HEK293 (cell line): ENCODE measurements around the gene ABLIM2.

Source experiments
- CTCF ChIA-PET: fragments of 350-600 bp; formaldehyde crosslinking; extraction: SDS; loops from one replicate; lab custom pipeline; 2021; ENCODE audit warnings: antibody characterized with exemption; lab: Yijun Ruan, JAX
- POLR2A ChIA-PET: fragments of 300-600 bp; formaldehyde crosslinking; extraction: SDS; loops from one replicate; lab custom pipeline; 2020; ENCODE audit warnings: antibody characterized with exemption, inconsistent platforms; lab: Yijun Ruan, JAX
- H3K27ac ChIP-seq: fragments of 200-500 bp; sonication (Bioruptor generic); 2 replicates; pipeline ENCODE4 v1.5.1; 2014; ENCODE audit warnings: low read depth, low read length, control low read depth, inconsistent platforms; ENCODE audit errors: extremely low read depth
- H3K36me3 ChIP-seq, 2 experiments: fragments of 200-500 bp in 1 of 2; sonication (Bioruptor generic) in 1 of 2; 1 replicate in 1 of 2; 2 replicates in 1 of 2; pipeline ENCODE4 v1.5.1; 2014 to 2017; ENCODE audit warnings: inconsistent platforms in 2 of 2, low read length in 2 of 2; ENCODE audit not compliant: control insufficient read depth in 2 of 2, insufficient read depth in 1 of 2
- H3K4me1 ChIP-seq: fragments of 200-500 bp; sonication (Bioruptor generic); 2 replicates; pipeline ENCODE4 v1.5.1; 2014; ENCODE audit warnings: mild to moderate bottlenecking, low read length, inconsistent platforms; ENCODE audit not compliant: control insufficient read depth, insufficient read depth
- H3K4me3 ChIP-seq: 2 replicates; pipeline ENCODE4 v1.5.1; 2011; ENCODE audit warnings: low read depth, mild to moderate bottlenecking, control low read depth, low read length, moderate library complexity
- H3K9me3 ChIP-seq: fragments of 200-500 bp; sonication (Bioruptor generic); 2 replicates; pipeline ENCODE4 v1.5.1; 2014; ENCODE audit warnings: low read depth, low read length, inconsistent platforms; ENCODE audit not compliant: control insufficient read depth, insufficient read depth
- GFI1B ChIP-seq: fragments of 450-650 bp; formaldehyde crosslinking; IDR thresholded peaks from 2 replicates; pipeline ENCODE4 v1.5.1; 2016; ENCODE audit warnings: missing biosample characterization, missing genetic modification characterization
- KLF10 ChIP-seq: fragments of 450-650 bp; IDR thresholded peaks from 2 replicates; pipeline ENCODE4 v1.5.1; 2018; ENCODE audit warnings: missing biosample characterization, mild to moderate bottlenecking, missing genetic modification characterization
- YY1 ChIP-seq: fragments of 450-650 bp; formaldehyde crosslinking; IDR thresholded peaks from 2 replicates; pipeline ENCODE4 v1.5.1; 2018; ENCODE audit warnings: missing biosample characterization, missing genetic modification characterization
- ZBTB7A ChIP-seq: fragments of 450-650 bp; formaldehyde crosslinking; IDR thresholded peaks from 2 replicates; pipeline ENCODE4 v1.5.1; 2016; ENCODE audit warnings: low read depth, missing biosample characterization, missing genetic modification characterization
- ZNF121 ChIP-seq: fragments of 450-650 bp; formaldehyde crosslinking; IDR thresholded peaks from 2 replicates; pipeline ENCODE4 v1.5.1; 2016; ENCODE audit warnings: missing biosample characterization, missing genetic modification characterization
- ZNF132 ChIP-seq: fragments of 450-650 bp; formaldehyde crosslinking; IDR thresholded peaks from 2 replicates; pipeline ENCODE4 v1.5.1; 2017; ENCODE audit warnings: missing biosample characterization, missing genetic modification characterization, borderline replicate concordance
- ZNF221 ChIP-seq: fragments of 450-650 bp; formaldehyde crosslinking; IDR thresholded peaks from 2 replicates; pipeline ENCODE4 v1.5.1; 2017; ENCODE audit warnings: missing biosample characterization, missing genetic modification characterization, borderline replicate concordance
- ZNF274 ChIP-seq, 2 experiments: fragments of 200-500 bp in 1 of 2; fragments of 450-650 bp in 1 of 2; sonication (Bioruptor generic) in 1 of 2; formaldehyde crosslinking in 1 of 2; IDR thresholded peaks; 2 replicates each; pipeline versions ENCODE4 v1.5.1 to v1.6.1; 2014 to 2016; ENCODE audit warnings: borderline replicate concordance in 1 of 2, inconsistent platforms in 1 of 2, low read length in 1 of 2, missing biosample characterization in 1 of 2, missing genetic modification characterization in 1 of 2
- ZNF48 ChIP-seq: fragments of 450-650 bp; formaldehyde crosslinking; IDR thresholded peaks from 2 replicates; pipeline ENCODE4 v1.5.1; 2016; ENCODE audit warnings: missing biosample characterization, missing genetic modification characterization
- ZNF626 ChIP-seq: fragments of 450-650 bp; sonication (Bioruptor Pico); formaldehyde crosslinking; IDR thresholded peaks from 2 replicates; pipeline ENCODE4 v1.5.1; 2018; ENCODE audit warnings: missing biosample characterization, missing genetic modification characterization, inconsistent platforms
- TF ChIP-seq, protein P1 (sequence below): fragments of 450-650 bp; formaldehyde crosslinking; IDR thresholded peaks from 2 replicates; pipeline ENCODE4 v1.5.1; 2016; ENCODE audit warnings: missing biosample characterization, missing genetic modification characterization, borderline replicate concordance
- TF ChIP-seq, protein P2 (sequence below): fragments of 450-650 bp; formaldehyde crosslinking; conservative IDR thresholded peaks from 2 replicates; pipeline ENCODE4 v1.5.1; 2016; ENCODE audit warnings: low read depth, missing biosample characterization, missing genetic modification characterization
- TF ChIP-seq, protein P3 (sequence below): fragments of 450-650 bp; formaldehyde crosslinking; IDR thresholded peaks from 2 replicates; pipeline ENCODE4 v1.5.1; 2016; ENCODE audit warnings: missing biosample characterization, missing genetic modification characterization
- TF ChIP-seq, protein P4 (sequence below): fragments of 450-650 bp; IDR thresholded peaks from 2 replicates; pipeline ENCODE4 v1.5.1; 2018; ENCODE audit warnings: missing biosample characterization, missing genetic modification characterization
- TF ChIP-seq, protein P5 (sequence below): fragments of 450-650 bp; formaldehyde crosslinking; IDR thresholded peaks from 2 replicates; pipeline ENCODE4 v1.5.1; 2016; ENCODE audit warnings: missing biosample characterization, missing genetic modification characterization

The ABLIM2 gene

DNA sequence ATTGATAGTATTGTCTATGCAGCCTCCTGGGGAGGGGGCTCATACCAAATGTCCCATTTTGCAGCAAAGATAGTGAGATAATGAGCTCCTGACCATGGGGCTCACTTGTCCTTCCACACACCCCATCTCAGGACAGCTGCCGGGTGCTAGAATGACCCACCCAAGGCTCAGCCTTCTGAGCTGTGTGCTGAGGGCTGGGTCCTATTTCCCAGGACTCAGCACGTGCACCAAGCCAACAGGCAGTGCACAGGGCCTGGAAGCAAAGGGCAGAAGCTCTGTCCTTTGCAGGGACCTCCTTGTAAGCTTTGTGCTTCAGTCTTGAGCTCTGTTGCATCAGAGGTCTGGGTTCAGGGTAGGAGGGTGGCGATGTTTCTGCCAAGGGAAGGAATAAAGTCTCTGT, 11.2 kb upstream of the ABLIM2 start (continued):
- TF ChIP-seq, protein P1, sequence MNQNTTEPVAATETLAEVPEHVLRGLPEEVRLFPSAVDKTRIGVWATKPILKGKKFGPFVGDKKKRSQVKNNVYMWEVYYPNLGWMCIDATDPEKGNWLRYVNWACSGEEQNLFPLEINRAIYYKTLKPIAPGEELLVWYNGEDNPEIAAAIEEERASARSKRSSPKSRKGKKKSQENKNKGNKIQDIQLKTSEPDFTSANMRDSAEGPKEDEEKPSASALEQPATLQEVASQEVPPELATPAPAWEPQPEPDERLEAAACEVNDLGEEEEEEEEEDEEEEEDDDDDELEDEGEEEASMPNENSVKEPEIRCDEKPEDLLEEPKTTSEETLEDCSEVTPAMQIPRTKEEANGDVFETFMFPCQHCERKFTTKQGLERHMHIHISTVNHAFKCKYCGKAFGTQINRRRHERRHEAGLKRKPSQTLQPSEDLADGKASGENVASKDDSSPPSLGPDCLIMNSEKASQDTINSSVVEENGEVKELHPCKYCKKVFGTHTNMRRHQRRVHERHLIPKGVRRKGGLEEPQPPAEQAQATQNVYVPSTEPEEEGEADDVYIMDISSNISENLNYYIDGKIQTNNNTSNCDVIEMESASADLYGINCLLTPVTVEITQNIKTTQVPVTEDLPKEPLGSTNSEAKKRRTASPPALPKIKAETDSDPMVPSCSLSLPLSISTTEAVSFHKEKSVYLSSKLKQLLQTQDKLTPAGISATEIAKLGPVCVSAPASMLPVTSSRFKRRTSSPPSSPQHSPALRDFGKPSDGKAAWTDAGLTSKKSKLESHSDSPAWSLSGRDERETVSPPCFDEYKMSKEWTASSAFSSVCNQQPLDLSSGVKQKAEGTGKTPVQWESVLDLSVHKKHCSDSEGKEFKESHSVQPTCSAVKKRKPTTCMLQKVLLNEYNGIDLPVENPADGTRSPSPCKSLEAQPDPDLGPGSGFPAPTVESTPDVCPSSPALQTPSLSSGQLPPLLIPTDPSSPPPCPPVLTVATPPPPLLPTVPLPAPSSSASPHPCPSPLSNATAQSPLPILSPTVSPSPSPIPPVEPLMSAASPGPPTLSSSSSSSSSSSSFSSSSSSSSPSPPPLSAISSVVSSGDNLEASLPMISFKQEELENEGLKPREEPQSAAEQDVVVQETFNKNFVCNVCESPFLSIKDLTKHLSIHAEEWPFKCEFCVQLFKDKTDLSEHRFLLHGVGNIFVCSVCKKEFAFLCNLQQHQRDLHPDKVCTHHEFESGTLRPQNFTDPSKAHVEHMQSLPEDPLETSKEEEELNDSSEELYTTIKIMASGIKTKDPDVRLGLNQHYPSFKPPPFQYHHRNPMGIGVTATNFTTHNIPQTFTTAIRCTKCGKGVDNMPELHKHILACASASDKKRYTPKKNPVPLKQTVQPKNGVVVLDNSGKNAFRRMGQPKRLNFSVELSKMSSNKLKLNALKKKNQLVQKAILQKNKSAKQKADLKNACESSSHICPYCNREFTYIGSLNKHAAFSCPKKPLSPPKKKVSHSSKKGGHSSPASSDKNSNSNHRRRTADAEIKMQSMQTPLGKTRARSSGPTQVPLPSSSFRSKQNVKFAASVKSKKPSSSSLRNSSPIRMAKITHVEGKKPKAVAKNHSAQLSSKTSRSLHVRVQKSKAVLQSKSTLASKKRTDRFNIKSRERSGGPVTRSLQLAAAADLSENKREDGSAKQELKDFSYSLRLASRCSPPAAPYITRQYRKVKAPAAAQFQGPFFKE (tag by site-specific recombination): no peak
- no peak for TF ChIP-seq ZNF132 (tag by site-specific recombination)
- no peak for TF ChIP-seq ZNF121 (tag by site-specific recombination)
- TF ChIP-seq YY1: no peak
- TF ChIP-seq ZNF626 (tag by site-specific recombination): no peak
- no peak for TF ChIP-seq ZNF221 (tag by site-specific recombination)
- TF ChIP-seq, protein P2, sequence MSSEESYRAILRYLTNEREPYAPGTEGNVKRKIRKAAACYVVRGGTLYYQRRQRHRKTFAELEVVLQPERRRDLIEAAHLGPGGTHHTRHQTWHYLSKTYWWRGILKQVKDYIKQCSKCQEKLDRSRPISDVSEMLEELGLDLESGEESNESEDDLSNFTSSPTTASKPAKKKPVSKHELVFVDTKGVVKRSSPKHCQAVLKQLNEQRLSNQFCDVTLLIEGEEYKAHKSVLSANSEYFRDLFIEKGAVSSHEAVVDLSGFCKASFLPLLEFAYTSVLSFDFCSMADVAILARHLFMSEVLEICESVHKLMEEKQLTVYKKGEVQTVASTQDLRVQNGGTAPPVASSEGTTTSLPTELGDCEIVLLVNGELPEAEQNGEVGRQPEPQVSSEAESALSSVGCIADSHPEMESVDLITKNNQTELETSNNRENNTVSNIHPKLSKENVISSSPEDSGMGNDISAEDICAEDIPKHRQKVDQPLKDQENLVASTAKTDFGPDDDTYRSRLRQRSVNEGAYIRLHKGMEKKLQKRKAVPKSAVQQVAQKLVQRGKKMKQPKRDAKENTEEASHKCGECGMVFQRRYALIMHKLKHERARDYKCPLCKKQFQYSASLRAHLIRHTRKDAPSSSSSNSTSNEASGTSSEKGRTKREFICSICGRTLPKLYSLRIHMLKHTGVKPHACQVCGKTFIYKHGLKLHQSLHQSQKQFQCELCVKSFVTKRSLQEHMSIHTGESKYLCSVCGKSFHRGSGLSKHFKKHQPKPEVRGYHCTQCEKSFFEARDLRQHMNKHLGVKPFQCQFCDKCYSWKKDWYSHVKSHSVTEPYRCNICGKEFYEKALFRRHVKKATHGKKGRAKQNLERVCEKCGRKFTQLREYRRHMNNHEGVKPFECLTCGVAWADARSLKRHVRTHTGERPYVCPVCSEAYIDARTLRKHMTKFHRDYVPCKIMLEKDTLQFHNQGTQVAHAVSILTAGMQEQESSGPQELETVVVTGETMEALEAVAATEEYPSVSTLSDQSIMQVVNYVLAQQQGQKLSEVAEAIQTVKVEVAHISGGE (tag by site-specific recombination): no peak
- TF ChIP-seq, all 188 proteins: peak for 0

DNA sequence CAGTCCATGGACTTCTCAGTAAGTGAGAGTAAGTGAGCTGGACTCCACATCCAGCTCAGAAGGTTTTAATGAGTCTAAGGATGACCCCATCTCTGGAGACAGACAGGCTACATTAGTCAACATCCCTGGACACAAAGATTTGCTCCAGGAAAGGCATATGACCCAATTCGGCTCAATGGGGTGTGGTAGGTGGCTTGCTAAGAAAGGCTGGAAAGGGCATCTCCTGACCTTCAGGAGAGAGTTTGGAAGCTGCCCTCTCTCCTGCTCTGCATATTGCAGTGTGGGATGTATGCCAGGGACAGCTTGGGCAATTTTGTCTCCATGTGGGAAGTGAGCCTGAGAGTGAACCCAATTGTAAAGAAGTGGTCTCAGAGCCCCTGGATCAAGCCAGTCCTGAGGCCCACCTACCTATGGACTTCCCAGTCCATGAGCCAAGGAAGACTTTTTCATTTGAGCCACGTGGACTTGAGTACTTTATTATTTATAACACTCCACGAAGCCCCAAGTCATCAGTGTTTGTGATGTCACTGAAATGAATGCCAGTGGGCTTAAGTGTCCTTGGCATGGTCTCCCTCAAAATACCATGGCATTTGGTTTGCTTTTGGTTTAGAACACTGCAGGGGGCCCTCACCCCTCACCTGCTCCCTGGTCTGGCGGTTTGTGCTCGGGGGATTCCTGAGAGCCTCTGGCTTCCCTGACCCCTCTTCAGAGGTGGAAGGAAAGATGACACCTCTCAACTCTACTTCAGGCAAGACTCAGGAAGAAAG, 10.4 kb upstream of the ABLIM2 start:
- CTCF ChIA-PET: interaction anchor here (0.7 to 1.2 kb wide), 3 partner anchors 9 to 415 kb away, joined by 3 to 4 read pairs (median 3); no protein-coding TSS in a partner anchor
- no peak overlapping the region for H3K4me3 ChIP-seq
- no peaks in the 10 kb centered on the region for H3K9me3 ChIP-seq
- no peaks in the 10 kb centered on the region for H3K4me1 ChIP-seq
- TF ChIP-seq GFI1B (tag by site-specific recombination) (no peak), KLF10 (no peak), ZBTB7A (tag by site-specific recombination) (no peak), ZNF48 (tag by site-specific recombination) (no peak), ZNF274 (IDR thresholded peaks at IDR 0.05; ENCODE audit: low read length) (no peak), ZNF274 (tag by site-specific recombination; IDR thresholded peaks at IDR 0.05; ENCODE audit: borderline replicate concordance) (no peak), ZNF221 (tag by site-specific recombination) (no peak)
- TF ChIP-seq, protein P3, sequence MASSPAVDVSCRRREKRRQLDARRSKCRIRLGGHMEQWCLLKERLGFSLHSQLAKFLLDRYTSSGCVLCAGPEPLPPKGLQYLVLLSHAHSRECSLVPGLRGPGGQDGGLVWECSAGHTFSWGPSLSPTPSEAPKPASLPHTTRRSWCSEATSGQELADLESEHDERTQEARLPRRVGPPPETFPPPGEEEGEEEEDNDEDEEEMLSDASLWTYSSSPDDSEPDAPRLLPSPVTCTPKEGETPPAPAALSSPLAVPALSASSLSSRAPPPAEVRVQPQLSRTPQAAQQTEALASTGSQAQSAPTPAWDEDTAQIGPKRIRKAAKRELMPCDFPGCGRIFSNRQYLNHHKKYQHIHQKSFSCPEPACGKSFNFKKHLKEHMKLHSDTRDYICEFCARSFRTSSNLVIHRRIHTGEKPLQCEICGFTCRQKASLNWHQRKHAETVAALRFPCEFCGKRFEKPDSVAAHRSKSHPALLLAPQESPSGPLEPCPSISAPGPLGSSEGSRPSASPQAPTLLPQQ (tag by site-specific recombination): no peak
- TF ChIP-seq, protein P4, sequence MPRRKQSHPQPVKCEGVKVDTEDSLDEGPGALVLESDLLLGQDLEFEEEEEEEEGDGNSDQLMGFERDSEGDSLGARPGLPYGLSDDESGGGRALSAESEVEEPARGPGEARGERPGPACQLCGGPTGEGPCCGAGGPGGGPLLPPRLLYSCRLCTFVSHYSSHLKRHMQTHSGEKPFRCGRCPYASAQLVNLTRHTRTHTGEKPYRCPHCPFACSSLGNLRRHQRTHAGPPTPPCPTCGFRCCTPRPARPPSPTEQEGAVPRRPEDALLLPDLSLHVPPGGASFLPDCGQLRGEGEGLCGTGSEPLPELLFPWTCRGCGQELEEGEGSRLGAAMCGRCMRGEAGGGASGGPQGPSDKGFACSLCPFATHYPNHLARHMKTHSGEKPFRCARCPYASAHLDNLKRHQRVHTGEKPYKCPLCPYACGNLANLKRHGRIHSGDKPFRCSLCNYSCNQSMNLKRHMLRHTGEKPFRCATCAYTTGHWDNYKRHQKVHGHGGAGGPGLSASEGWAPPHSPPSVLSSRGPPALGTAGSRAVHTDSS: no peak
- TF ChIP-seq, protein P5, sequence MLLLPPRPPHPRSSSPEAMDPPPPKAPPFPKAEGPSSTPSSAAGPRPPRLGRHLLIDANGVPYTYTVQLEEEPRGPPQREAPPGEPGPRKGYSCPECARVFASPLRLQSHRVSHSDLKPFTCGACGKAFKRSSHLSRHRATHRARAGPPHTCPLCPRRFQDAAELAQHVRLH (tag by site-specific recombination): no peak
- H3K27ac ChIP-seq: no peak overlapping the region
- POLR2A ChIA-PET: no interaction called here
- H3K36me3 ChIP-seq: no peaks in the 10 kb centered on the region
